Upper lobe of left lung (tissue), 6 donors: Measurements from ENCODE around the gene DEXI. TPM values are rescaled to one million over a fixed set of nuclear protein-coding genes. Genes with fewer than 3 reads are reported as not detected.

Experiments
- ATAC-seq, 2 donors: fragments of 200-7000 bp; cut with Tn5 transposase; one replicate each; pipeline ENCODE4 v1.9.1; 2022; ENCODE audit warnings: mild to moderate bottlenecking in 2 of 2, moderate library complexity in 2 of 2; ENCODE audit not compliant: low FRiP score in 2 of 2
- DNase-seq, 2 donors: peaks; one replicate each; pipeline ENCODE4 v3.0.0-alpha.2; 2019 to 2020
- H3K27ac ChIP-seq, 4 donors: fragments of 200-600 bp; sonication (generic); one replicate each; pipeline ENCODE4 v1.5.1; 2016 to 2019
- H3K27me3 ChIP-seq, 4 donors: fragments of 200-600 bp; sonication (generic); one replicate each; pipeline ENCODE4 v1.5.1; 2017 to 2019
- H3K36me3 ChIP-seq, 4 donors: fragments of 200-600 bp; sonication (generic); one replicate each; pipeline ENCODE4 v1.5.1; 2016 to 2019
- H3K4me1 ChIP-seq, 4 donors: fragments of 200-600 bp; sonication (generic); one replicate each; pipeline ENCODE4 v1.5.1; 2018 to 2019
- H3K4me3 ChIP-seq, 4 donors: fragments of 200-600 bp; sonication (generic); one replicate each; pipeline ENCODE4 v1.5.1; 2017 to 2019; ENCODE audit warnings: mild to moderate bottlenecking in 2 of 4, moderate library complexity in 1 of 4
- H3K9me3 ChIP-seq, 4 donors: fragments of 200-600 bp; sonication (generic); one replicate each; pipeline ENCODE4 v1.5.1; 2018 to 2019
- EP300 ChIP-seq, 4 donors: sonication (generic); formaldehyde crosslinking; IDR thresholded peaks; one replicate each; pipeline ENCODE4 v1.5.1; 2017; ENCODE audit warnings: antibody characterized with exemption in 4 of 4, control low read depth in 2 of 4
- POLR2A ChIP-seq, 4 donors: fragments of 450-650 bp; IDR thresholded peaks; one replicate each; pipeline ENCODE4 v1.5.1; 2016 to 2017; ENCODE audit warnings: antibody characterized with exemption in 4 of 4, mild to moderate bottlenecking in 2 of 4
- POLR2AphosphoS5 ChIP-seq, 2 donors: sonication (generic); formaldehyde crosslinking; IDR thresholded peaks; one replicate each; pipeline ENCODE4 v1.5.1; 2017; ENCODE audit warnings: antibody characterized with exemption in 2 of 2
- WGBS, 2 donors: methylation state at CpG; one replicate each; pipeline ENCODE4 v1.1.5; 2017 to 2018; 5-methylcytosine and 5-hydroxymethylcytosine counted together
- total RNA-seq, 6 donors: library from RNA; depleted of rRNA in 4 of 6; stranded (reverse); fragments of >200 nt in 4 of 6; gene quantifications; one replicate each; pipeline versions ENCODE4 v1.1.0 to v1.2.1, GENCODE V29; 2016 to 2021
- TF ChIP-seq, protein P1 (sequence below), 6 experiments: fragments of 450-650 bp in 4 of 6; fragments of 200-600 bp in 2 of 6; sonication (generic) in 2 of 6; IDR thresholded peaks; one replicate each; pipeline ENCODE4 v1.5.1; 2016 to 2019; ENCODE audit warnings: antibody characterized with exemption in 6 of 6
- donor health status: DM: no; HTN: no; CAD: no; lungs with moderate emphysema.
- donor health status: DM: no; HTN: yes; CAD: no; lungs with severe emphysema.

DEXI gene
- total RNA-seq, 6 donors from 2014 or later: 28.4 to 87.0 (median 55.1) TPM

DNA sequence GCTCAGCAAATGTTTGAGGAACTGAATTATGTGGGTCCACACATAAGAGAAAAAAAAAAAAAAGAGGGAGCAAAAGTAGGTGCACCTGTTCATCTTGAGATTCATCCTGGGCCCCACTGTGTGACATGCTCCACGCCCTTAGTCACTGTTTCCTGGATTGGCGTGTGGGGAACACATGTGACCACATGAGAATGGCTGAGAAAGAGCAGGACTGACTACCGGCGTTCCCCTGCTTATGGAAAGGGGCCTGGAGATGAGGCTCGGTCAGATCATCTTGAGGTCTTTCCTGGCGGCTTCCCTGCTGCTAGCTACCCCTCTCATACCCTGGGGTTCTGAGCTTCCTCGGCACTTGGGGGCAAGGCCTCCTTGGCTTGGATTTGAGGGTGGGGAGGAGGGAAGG, 3.9 kb downstream of the DEXI start:
- DNase-seq: peak in 1 of 2 donors; percentile 53
- no peak for ATAC-seq
- WGBS, 2 donors: 31 to 36% methylated on average over 7 of the region's 7 CpGs
- Histone ChIP-seq H3K36me3 (peaks cover 0 to 7% (median 0%) of the 10 kb centered on the region in 4 donors), H3K27me3 (no peaks in the 10 kb centered on the region), H3K4me1 (peaks cover 69 to 83% (median 80%) of the 10 kb centered on the region in 4 donors), H3K9me3 (no peaks in the 10 kb centered on the region), H3K27ac (peak overlapping the region; percentile 33 to 92 (median 86)), H3K4me3 (peak overlapping the region in 2 of 4 donors; percentile 33 to 89)
- TF ChIP-seq EP300 (IDR thresholded peaks at IDR 0.05) (no peak), POLR2AphosphoS5 (IDR thresholded peaks at IDR 0.05) (no peak)

DNA sequence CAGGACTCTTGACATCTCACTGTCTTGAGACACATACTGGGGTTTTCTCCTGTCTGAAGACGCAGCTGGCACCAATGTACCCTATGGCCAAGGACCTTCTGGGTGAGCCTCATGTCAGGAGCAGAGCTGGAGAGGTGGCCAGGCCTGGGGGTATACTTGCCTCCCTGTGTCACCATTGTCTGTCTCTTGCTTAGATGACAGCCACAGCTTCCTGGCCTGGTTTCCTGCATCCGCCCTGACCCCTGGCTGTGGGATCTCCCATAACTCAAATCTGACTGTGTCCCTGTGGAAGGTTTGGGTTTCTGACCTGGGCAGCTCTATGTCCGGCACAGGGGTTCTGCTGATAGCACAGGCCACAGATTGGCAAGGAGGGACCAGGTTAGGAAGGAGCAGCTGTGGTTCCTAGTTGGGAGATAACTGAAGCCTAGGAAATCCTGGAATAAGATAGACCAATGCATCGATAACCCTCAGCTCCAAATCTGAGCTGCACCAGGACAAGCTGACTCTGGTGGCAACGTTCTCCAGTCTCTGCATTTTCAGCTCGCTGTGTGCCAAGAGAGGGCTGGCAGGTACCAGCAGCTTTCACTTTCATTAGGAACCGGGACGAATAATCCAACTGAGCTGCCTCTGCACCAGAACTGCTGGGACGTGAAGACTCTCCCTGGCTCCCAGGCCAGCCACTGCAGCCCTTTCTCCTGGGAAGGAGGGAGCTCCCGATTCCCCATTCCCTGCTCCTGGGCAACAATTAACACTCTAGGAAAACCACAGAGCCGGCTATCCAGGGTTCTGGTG, 5.0 kb downstream of the DEXI start:
- no peaks in the 10 kb centered on the region for H3K9me3 ChIP-seq
- no peak for ATAC-seq
- peaks cover 0 to 8% (median 0%) of the 10 kb centered on the region in 4 donors for H3K36me3 ChIP-seq
- peaks cover 61 to 82% (median 74%) of the 10 kb centered on the region in 4 donors for H3K4me1 ChIP-seq
- H3K27me3 ChIP-seq: no peaks in the 10 kb centered on the region
- TF ChIP-seq, protein P1, sequence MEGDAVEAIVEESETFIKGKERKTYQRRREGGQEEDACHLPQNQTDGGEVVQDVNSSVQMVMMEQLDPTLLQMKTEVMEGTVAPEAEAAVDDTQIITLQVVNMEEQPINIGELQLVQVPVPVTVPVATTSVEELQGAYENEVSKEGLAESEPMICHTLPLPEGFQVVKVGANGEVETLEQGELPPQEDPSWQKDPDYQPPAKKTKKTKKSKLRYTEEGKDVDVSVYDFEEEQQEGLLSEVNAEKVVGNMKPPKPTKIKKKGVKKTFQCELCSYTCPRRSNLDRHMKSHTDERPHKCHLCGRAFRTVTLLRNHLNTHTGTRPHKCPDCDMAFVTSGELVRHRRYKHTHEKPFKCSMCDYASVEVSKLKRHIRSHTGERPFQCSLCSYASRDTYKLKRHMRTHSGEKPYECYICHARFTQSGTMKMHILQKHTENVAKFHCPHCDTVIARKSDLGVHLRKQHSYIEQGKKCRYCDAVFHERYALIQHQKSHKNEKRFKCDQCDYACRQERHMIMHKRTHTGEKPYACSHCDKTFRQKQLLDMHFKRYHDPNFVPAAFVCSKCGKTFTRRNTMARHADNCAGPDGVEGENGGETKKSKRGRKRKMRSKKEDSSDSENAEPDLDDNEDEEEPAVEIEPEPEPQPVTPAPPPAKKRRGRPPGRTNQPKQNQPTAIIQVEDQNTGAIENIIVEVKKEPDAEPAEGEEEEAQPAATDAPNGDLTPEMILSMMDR (IDR thresholded peaks at IDR 0.05): peak in 2 of 6 experiments; percentile 15 to 20
- no peak for TF ChIP-seq POLR2AphosphoS5 (IDR thresholded peaks at IDR 0.05)
- peak overlapping the region in 3 of 4 donors; percentile 16 to 89 (median 33) for H3K4me3 ChIP-seq
- WGBS, 2 donors: 26 to 57% methylated on average over 5 to 11 of the region's 11 CpGs
- peak in 1 of 2 donors; percentile 48 for DNase-seq
- H3K27ac ChIP-seq: peak overlapping the region; percentile 47 to 92 (median 76)

DNA sequence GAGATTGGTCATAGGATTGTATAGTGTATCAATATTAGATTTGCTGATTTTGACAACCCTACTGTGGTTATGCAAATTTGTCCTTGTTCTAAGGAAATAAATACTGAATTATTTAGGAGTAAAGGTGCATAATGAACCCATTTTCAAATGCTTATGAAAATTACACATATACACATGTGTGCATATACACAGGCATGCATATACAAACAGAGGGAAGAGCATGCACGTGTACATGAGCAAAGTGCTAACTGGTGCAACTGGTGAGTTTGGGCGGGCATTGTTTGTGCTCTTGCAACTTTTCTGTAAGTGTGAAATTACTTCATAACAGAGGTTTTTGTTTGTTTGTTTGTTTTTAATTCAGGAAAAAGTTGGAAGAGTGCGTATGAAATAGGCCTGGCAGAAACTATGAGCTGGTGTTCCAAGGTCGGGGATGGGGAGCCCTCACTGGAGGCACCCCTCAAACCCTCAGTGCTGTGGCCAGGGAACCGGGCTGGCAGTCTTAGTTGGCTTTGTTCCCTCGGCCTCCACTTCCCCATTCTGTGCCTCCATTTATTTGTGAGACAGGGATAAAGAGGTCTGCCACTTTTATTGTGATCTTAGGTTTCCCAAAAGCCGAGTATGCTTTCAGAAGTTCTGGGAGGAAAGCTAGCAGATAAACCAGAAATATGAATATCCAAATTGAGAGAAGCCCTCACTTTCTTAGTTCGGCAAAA, 5.8 kb downstream of the DEXI start:
- WGBS, 2 donors: 49 to 58% methylated on average over 8 of the region's 8 CpGs
- DNase-seq: no peak

DNA sequence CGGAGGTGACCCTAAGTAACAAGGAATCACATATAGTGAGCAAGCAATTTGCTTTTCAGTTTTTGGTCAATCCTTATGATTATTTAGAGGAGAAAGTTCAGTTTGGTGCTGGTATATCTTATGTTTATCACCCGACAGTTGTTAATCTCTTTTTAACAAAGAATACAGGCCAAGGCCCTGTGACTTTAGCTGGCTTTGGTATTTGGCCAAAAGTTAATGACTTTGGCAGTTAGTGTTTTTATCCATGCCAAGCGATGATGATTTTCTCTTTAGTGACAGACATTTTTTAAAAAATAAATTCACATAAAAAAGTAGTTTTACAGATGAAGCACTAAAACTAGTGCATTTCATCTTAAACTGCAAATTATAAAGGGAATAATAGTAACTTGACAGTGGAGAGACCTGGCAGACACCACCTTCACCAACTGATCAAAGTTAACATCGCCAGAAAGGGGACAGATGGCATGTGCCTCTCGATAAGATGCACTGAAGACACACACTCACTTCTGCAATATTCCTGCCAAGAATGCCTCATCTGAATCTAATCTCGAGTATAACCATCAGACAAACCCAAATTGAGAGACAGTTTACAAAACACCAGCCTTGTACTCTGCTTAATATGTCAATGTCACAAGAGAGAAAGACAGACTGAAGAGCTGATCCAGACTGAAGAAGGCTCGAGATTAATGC, 6.9 kb downstream of the DEXI start:
- DNase-seq (no peak), ATAC-seq (no peak)
- no peak overlapping the region for H3K27ac ChIP-seq
- no peak for TF ChIP-seq EP300 (IDR thresholded peaks at IDR 0.05)
- TF ChIP-seq POLR2A (IDR thresholded peaks at IDR 0.05): no peak
- TF ChIP-seq POLR2AphosphoS5 (IDR thresholded peaks at IDR 0.05): no peak
- TF ChIP-seq, protein P1 (IDR thresholded peaks at IDR 0.05): no peak
- no peak overlapping the region for H3K4me3 ChIP-seq
- 56 to 59% methylated on average over 7 of the region's 7 CpGs for WGBS, 2 donors
- no peaks in the 10 kb centered on the region for H3K27me3 ChIP-seq
- peaks cover 0 to 8% (median 0%) of the 10 kb centered on the region in 4 donors for H3K36me3 ChIP-seq
- H3K9me3 ChIP-seq: no peaks in the 10 kb centered on the region
- H3K4me1 ChIP-seq: peaks cover 58 to 73% (median 68%) of the 10 kb centered on the region in 4 donors

More for the DNA sequence above, 5.8 kb downstream of the DEXI start:
- no peaks in the 10 kb centered on the region for H3K9me3 ChIP-seq
- H3K4me3 ChIP-seq: no peak overlapping the region
- H3K27ac ChIP-seq: peak overlapping the region; percentile 47 to 92 (median 76)
- H3K36me3 ChIP-seq: peaks cover 0 to 8% (median 0%) of the 10 kb centered on the region in 4 donors
- ATAC-seq: no peak
- TF ChIP-seq EP300 (IDR thresholded peaks at IDR 0.05) (no peak), POLR2AphosphoS5 (IDR thresholded peaks at IDR 0.05) (no peak), POLR2A (IDR thresholded peaks at IDR 0.05) (no peak)
- TF ChIP-seq, protein P1 (IDR thresholded peaks at IDR 0.05): no peak
- H3K4me1 ChIP-seq: peaks cover 61 to 80% (median 74%) of the 10 kb centered on the region in 4 donors
- H3K27me3 ChIP-seq: no peaks in the 10 kb centered on the region
